Brain microvascular endothelial cell (primary cell): ENCODE results near the gene POC1A.

ENCODE experiments used
- DNase-seq: peaks from one replicate; pipeline ENCODE4 v3.0.0-alpha.2; 2020
- H3K27ac ChIP-seq: fragments of 250-450 bp; sonication (Bioruptor Pico); 2 replicates; pipeline ENCODE4 v1.5.1; 2020; ENCODE audit warnings: mild to moderate bottlenecking, moderate library complexity
- H3K27me3 ChIP-seq: fragments of 250-450 bp; sonication (Bioruptor Pico); replicated peaks from 2 replicates; pipeline ENCODE4 v1.5.1; 2020; ENCODE audit warnings: mild to moderate bottlenecking
- H3K36me3 ChIP-seq: fragments of 250-450 bp; sonication (Bioruptor Pico); replicated peaks from 2 replicates; pipeline ENCODE4 v1.5.1; 2020; ENCODE audit warnings: mild to moderate bottlenecking
- H3K4me3 ChIP-seq: 2 replicates; pipeline ENCODE4 v1.5.1; 2011; ENCODE audit warnings: low read depth, mild to moderate bottlenecking, control low read depth, low read length, moderate library complexity
- in situ Hi-C: cut with HindIII; loops from 2 replicates; pipeline ENCODE4 v1.10.0; 2017; ENCODE audit warnings: low sequenced_read_pairs, low pct_ligation_motif_present
- TF ChIP-seq, protein P1 (sequence below): IDR thresholded peaks from 2 replicates; pipeline ENCODE4 v1.5.1; 2011; ENCODE audit warnings: low read depth, mild to moderate bottlenecking, moderate library complexity, low read length, control low read depth, inconsistent platforms; ENCODE audit errors: missing control alignments

POC1A gene

DNA sequence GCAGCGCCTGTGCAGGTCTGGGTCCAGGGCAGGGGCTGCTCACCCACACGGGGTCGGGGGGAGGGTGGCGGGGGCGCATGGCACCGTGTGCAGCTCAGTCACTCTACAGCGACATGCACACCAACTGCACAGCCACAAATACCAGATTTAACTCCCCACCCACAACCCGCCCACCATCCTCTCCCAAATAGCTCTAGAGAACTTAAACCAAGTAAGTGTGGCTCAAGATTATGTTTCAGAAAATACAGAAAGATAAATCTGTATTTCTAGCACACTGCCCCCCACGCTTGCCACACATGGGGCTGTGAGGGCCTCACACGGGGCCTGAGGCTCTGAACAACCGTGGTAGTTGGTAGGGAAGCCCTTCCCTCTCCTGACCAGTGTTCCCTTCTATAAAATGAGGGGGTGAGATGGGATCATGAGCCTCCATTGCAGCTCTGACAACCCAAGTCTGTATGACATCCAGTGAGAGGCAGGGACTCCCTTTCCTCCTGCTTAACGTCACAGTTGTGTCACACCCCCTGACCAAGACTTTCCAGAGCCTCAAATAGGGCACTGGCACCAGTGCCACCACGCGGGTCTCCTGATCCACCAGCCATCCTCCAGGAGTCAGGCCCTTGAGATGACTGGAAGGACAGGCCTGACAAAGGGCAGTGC, 23.1 kb downstream of the POC1A start:
- no peak overlapping the region for H3K27ac ChIP-seq
- no peak for DNase-seq
- in situ Hi-C loops: no loop called here
- H3K27me3 ChIP-seq: no peaks in the 10 kb centered on the region
- TF ChIP-seq, protein P1, sequence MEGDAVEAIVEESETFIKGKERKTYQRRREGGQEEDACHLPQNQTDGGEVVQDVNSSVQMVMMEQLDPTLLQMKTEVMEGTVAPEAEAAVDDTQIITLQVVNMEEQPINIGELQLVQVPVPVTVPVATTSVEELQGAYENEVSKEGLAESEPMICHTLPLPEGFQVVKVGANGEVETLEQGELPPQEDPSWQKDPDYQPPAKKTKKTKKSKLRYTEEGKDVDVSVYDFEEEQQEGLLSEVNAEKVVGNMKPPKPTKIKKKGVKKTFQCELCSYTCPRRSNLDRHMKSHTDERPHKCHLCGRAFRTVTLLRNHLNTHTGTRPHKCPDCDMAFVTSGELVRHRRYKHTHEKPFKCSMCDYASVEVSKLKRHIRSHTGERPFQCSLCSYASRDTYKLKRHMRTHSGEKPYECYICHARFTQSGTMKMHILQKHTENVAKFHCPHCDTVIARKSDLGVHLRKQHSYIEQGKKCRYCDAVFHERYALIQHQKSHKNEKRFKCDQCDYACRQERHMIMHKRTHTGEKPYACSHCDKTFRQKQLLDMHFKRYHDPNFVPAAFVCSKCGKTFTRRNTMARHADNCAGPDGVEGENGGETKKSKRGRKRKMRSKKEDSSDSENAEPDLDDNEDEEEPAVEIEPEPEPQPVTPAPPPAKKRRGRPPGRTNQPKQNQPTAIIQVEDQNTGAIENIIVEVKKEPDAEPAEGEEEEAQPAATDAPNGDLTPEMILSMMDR: no peak
- no peak overlapping the region for H3K4me3 ChIP-seq
- no peaks in the 10 kb centered on the region for H3K36me3 ChIP-seq

DNA sequence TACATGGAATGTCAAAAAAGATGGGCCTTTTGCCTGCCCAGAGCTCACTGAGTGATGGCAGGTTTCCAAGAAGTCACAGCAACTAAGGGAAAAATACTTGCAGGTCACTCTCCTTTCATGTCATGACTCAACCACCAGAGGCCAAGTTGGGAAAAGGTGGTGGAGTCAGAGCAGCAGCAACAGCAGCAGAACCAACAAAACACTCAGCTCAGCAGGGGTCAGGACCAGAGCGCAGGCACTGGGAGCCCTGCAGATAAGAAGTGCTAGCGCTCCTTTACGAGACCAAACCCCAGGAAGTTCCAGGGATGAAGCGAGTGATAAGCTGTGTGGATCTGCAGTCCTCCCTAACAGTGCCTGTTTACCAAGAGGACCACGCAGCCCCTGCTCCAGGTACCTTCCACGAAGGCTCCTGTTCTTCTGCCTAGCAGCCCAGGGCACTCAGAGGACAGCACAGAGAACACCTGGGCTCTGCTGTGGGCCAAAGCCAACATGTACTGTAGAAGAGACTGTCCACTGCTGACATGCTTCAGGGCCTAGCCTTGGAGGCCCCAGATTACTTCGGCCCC, 26.0 kb downstream of the POC1A start:
- in situ Hi-C loops: no loop called here
- H3K27ac ChIP-seq: no peak overlapping the region
- H3K27me3 ChIP-seq: no peaks in the 10 kb centered on the region
- TF ChIP-seq, protein P1: no peak
- DNase-seq: peak; percentile 58
- no peaks in the 10 kb centered on the region for H3K36me3 ChIP-seq
- H3K4me3 ChIP-seq: no peak overlapping the region

DNA sequence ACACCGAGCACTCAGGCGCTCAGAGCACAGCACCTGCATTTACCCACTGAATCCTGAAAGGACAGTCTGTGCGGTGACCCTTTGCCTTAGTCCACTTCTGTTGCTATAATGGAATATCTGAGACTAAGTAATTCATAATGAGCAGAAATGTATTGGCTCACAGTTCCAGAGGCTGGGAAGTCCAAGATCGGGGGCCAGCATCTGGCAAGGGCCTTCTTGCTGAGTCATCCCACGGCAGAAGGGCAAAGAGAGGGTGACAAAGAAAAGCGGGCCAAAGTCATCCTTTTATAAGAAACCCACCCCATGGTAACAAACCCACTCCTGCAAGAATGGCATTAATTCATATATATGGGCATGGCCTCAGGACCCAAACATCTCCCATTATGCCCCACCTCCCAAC, 27.7 kb downstream of the POC1A start:
- in situ Hi-C loops: no loop called here
- Histone ChIP-seq H3K36me3 (no peaks in the 10 kb centered on the region), H3K4me3 (no peak overlapping the region), H3K27me3 (no peaks in the 10 kb centered on the region), H3K27ac (no peak overlapping the region)
- TF ChIP-seq, protein P1: no peak
- no peak for DNase-seq

DNA sequence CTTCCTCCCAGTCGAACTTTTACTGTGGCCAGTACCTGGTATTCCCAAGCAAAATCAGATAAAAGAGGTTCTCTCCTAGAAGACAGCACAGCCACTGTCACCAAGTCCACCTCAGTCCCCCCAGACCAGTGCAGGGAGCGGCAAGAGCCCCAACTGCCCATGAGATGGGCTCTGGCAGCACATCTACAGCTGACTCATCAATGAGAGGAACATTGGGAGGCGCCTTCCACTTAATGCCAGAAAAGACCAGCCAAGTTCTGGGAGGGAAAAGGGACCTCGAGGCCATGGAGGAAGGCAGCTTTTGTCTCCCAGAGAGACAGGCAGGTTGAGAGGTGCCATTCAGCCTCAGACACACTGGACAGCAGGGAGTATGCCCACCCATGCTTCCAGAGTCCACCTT, 28.2 kb downstream of the POC1A start:
- Histone ChIP-seq H3K27me3 (no peaks in the 10 kb centered on the region), H3K27ac (no peak overlapping the region), H3K36me3 (no peaks in the 10 kb centered on the region), H3K4me3 (no peak overlapping the region)
- in situ Hi-C loops: no loop called here
- TF ChIP-seq, protein P1: no peak
- no peak for DNase-seq

DNA sequence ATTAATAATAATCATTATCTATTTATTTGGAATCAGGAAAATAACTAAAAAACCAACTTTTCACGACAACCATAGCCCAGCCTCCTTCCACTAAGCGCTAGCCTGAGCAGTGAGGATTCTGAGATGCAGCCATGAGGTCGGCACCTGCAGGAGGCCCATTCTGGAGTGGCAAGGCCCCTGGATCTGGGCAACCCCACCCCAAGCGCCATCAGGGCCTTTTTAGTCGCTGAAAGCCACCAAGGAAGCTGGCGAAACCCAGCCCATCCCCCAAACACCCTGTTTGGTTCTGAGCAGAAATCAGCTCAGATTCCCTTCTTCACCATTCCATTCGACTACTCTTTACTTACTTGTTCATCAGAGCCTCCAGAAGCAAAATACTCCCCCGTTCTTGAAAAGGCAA, 29.5 kb downstream of the POC1A start:
- no peaks in the 10 kb centered on the region for H3K27me3 ChIP-seq
- no peak for DNase-seq
- H3K36me3 ChIP-seq: no peaks in the 10 kb centered on the region
- TF ChIP-seq, protein P1: no peak
- in situ Hi-C loops: no loop called here
- H3K27ac ChIP-seq: no peak overlapping the region
- H3K4me3 ChIP-seq: no peak overlapping the region

DNA sequence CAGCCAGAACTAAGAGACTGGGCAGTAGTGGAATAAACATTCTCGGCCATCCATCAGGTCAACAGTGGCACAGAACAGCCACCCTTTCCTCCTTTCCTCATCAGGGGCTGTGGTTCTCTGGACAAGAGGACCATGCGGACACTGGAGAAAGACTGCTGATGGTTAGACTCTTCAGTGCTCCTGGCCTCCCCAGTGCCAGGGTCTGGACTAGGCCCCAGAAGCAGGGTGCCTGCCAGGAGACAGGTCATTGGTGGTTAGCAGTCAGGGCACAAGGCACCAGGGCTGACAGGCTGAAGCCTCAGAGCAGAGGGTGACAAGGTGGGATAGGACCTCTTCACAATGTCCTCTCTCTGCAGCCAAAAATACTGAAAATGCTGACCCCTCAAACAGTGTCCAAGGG, 30.1 kb downstream of the POC1A start:
- H3K27me3 ChIP-seq: no peaks in the 10 kb centered on the region
- no peaks in the 10 kb centered on the region for H3K36me3 ChIP-seq
- DNase-seq: no peak
- TF ChIP-seq, protein P1: no peak
- no peak overlapping the region for H3K4me3 ChIP-seq
- H3K27ac ChIP-seq: no peak overlapping the region
- in situ Hi-C loops: no loop called here
